Measurements from ENCODE around the gene OR14C36. TPM values are rescaled to one million over a fixed set of nuclear protein-coding genes. Genes with fewer than 3 reads are reported as not detected.
"Not testable (repeated sequence)": the region's sequence is repeated elsewhere in the genome, so short reads cannot be mapped to it uniquely, and the experiment has no call there.

The OR14C36 gene
- total RNA-seq, result not detected

GRCh38 chr1:248348475-248348874 lies at the start of gene OR14C36:
Gene OR14C36, plus strand, starts transcription at chr1:248348775. Its CDS starts 0 bp downstream, at chr1:248348775.
- DNase-seq (no peak), ATAC-seq (no peak)
- POLR2A ChIA-PET, result no interaction called here
- no peak within 1 kb of the TSS for H3K4me3 Mint-ChIP-seq
- no peaks in the 10 kb centered on the region for H3K4me1 Mint-ChIP-seq
- no peaks in the 10 kb centered on the region for H3K9me3 Mint-ChIP-seq (ENCODE audit: low read depth)
- H3K27ac Mint-ChIP-seq, result no peak within 1 kb of the TSS
- H3K27me3 Mint-ChIP-seq, result peaks cover 11% of the 10 kb centered on the region
- no peaks in the 10 kb centered on the region for H3K36me3 Mint-ChIP-seq (ENCODE audit: low read depth)
- intact Hi-C loops (cut with DNase I, micrococcal nuclease), result no loop called here
- CTCF ChIA-PET, result interaction anchor here (0.9 kb wide), 1 partner anchor 105 kb away, joined by 3 read pairs; no protein-coding TSS in a partner anchor

DNA sequence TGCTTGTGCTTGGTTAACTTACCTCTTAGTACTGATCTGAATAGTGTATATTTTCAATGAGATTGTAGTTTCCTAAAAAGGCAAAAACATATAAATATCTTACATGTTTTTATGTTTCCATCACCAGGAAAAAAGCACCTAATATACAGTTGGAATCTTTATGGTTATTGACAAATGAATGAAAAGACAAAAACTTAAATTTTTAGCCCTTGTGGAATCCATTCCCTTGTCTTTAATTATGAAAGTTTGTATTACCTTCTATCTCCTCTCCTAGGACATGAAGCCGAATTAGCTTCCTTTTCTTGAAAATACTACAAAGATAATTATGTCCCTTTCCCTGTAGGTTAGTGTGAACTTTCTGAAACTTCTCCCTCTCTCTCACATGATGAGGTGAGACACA lies 45.3 kb upstream of the OR14C36 start, which contains the start of gene OR2T12:
Gene OR2T12 (minus strand): TSS at position 101 of the 400 bp plus-strand sequence. CDS start 7,846 bp downstream, outside the sequence.
- no peak for ATAC-seq

DNA sequence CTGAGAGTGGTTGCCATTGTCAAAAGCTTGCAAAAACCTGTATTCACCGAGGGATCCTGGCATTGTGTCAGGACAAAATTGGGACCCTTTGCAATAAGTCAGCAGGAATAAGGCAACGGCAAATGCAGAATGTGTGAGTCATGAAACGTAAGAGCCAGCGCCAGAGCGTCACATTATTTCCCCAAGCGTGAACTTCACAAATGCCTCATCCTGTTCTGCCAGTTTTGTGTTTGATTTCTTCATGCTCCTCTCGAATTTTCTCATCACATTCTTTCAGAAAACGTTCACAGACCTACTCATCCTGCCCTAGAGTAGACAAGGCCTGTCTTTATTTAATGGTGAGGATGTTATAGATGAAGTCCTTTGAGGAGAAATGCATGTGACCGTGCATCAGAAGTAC lies 42.9 kb upstream of the OR14C36 start:
- H3K4me3 Mint-ChIP-seq; POLR2A ChIA-PET; intact Hi-C loops (cut with DNase I, micrococcal nuclease); CTCF ChIA-PET; ATAC-seq; H3K27ac Mint-ChIP-seq; DNase-seq; H3K36me3 Mint-ChIP-seq (ENCODE audit: low read depth); H3K9me3 Mint-ChIP-seq (ENCODE audit: low read depth); H3K27me3 Mint-ChIP-seq; H3K4me1 Mint-ChIP-seq: not testable (repeated sequence)

More for the DNA sequence above, 45.3 kb upstream of the OR14C36 start, which contains the start of gene OR2T12:
- no peak within 1 kb of the TSS for H3K4me3 Mint-ChIP-seq
- no peaks in the 10 kb centered on the region for H3K36me3 Mint-ChIP-seq (ENCODE audit: low read depth)
- DNase-seq, result no peak
- CTCF ChIA-PET, result interaction anchor here (0.7 kb wide), 1 partner anchor 859 kb away, joined by 3 read pairs; no protein-coding TSS in a partner anchor
- no peaks in the 10 kb centered on the region for H3K4me1 Mint-ChIP-seq
- H3K9me3 Mint-ChIP-seq (ENCODE audit: low read depth), result no peaks in the 10 kb centered on the region
- POLR2A ChIA-PET, result no interaction called here
- no peaks in the 10 kb centered on the region for H3K27me3 Mint-ChIP-seq
- intact Hi-C loops (cut with DNase I, micrococcal nuclease), result no loop called here
- H3K27ac Mint-ChIP-seq, result no peak within 1 kb of the TSS

DNA sequence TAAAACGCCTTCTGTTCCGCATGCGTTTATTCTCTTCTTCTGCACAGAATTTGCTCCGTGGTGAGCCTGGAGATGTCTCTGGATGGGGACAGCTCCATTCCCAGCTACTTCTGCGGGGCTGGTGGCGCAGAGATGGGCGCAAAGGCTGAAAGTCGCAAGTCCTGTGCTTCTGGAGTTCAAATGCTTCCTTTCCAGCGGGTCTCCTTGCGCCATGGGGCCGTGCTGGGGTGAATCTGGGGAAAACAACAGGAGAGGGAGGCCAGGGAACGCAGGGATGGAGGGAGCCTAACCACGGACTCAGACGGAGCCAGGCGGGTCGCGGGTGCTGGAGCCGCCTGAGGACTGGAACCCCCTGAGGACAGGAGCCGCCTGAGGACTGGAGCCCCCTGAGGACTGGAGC lies 42.5 kb upstream of the OR14C36 start:
- Mint-ChIP-seq H3K27me3 (peaks cover 2% of the 10 kb centered on the region), H3K9me3 (ENCODE audit: low read depth) (no peaks in the 10 kb centered on the region), H3K4me1 (no peaks in the 10 kb centered on the region), H3K36me3 (ENCODE audit: low read depth) (no peaks in the 10 kb centered on the region), H3K27ac (no peak overlapping the region), H3K4me3 (no peak overlapping the region)
- ATAC-seq (no peak), DNase-seq (no peak)
- ChIA-PET POLR2A (no interaction called here), CTCF (no interaction called here)
- intact Hi-C loops (cut with DNase I, micrococcal nuclease), result no loop called here

DNA sequence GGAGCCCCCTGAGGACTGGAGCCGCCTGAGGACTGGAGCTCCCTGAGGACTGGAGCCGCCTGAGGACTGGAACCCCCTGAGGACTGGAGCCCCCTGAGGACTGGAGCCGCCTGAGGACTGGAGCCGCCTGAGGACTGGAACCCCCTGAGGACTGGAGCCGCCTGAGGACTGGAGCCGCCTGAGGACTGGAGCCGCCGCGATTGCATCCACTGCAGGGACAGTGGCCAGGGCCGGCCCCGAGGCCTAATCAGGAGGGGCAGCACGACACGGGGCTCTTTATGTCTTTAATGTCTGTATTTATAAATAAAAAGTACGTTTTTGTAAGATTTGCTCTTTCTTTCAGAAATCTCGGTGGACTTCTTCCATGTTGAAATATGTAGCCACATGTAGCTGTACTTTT lies 41.8 kb upstream of the OR14C36 start:
- POLR2A ChIA-PET; H3K4me1 Mint-ChIP-seq; H3K9me3 Mint-ChIP-seq (ENCODE audit: low read depth); intact Hi-C loops (cut with DNase I, micrococcal nuclease); ATAC-seq; H3K27ac Mint-ChIP-seq; H3K36me3 Mint-ChIP-seq (ENCODE audit: low read depth); H3K27me3 Mint-ChIP-seq; H3K4me3 Mint-ChIP-seq; DNase-seq; CTCF ChIA-PET: not testable (repeated sequence)

DNA sequence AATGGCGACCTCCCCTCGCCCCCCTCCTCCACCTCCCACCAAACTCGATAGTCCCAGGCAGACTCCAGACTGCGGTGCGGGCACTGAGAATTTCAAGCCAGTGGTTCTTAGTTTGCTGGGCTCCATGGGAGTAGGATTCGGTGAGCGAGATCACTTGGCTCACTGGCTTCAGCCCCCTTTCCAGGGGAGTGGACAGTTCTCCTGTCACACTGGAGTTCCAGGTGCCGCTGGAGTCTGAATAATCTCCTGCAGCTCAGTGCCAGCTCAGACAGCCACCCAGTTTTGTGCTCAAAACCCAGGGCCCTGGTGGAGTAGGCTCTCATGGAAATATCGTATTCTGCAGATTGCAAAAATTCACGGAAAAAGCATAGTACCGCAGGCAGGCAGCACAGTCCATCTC lies 31.8 kb upstream of the OR14C36 start:
- peaks cover 15% of the 10 kb centered on the region for H3K9me3 Mint-ChIP-seq (ENCODE audit: low read depth)

GRCh38 chr1:248324468-248324867 lies 24.1 kb upstream of the OR14C36 start, which contains the start of gene OR2M7:
Gene OR2M7, minus strand, starts transcription at chr1:248324568. Its CDS starts 0 bp downstream, at chr1:248324568.
- Mint-ChIP-seq H3K27ac (no peak within 1 kb of the TSS), H3K27me3 (peaks cover 2% of the 10 kb centered on the region), H3K4me1 (no peaks in the 10 kb centered on the region), H3K9me3 (ENCODE audit: low read depth) (no peaks in the 10 kb centered on the region), H3K4me3 (no peak within 1 kb of the TSS), H3K36me3 (ENCODE audit: low read depth) (no peaks in the 10 kb centered on the region)
- DNase-seq (no peak), ATAC-seq (no peak)
- POLR2A ChIA-PET, result no interaction called here
- intact Hi-C loops (cut with DNase I, micrococcal nuclease), result no loop called here
- CTCF ChIA-PET, result no interaction called here

More for the DNA sequence above, 31.8 kb upstream of the OR14C36 start:
- POLR2A ChIA-PET, result no interaction called here
- ATAC-seq (no peak), DNase-seq (no peak)
- peaks cover 2% of the 10 kb centered on the region for H3K27me3 Mint-ChIP-seq
- H3K36me3 Mint-ChIP-seq (ENCODE audit: low read depth), result no peaks in the 10 kb centered on the region
- CTCF ChIA-PET, result no interaction called here
- no peak overlapping the region for H3K27ac Mint-ChIP-seq
- H3K4me3 Mint-ChIP-seq, result no peak overlapping the region
- H3K4me1 Mint-ChIP-seq, result no peaks in the 10 kb centered on the region
- intact Hi-C loops (cut with DNase I, micrococcal nuclease), result no loop called here

DNA sequence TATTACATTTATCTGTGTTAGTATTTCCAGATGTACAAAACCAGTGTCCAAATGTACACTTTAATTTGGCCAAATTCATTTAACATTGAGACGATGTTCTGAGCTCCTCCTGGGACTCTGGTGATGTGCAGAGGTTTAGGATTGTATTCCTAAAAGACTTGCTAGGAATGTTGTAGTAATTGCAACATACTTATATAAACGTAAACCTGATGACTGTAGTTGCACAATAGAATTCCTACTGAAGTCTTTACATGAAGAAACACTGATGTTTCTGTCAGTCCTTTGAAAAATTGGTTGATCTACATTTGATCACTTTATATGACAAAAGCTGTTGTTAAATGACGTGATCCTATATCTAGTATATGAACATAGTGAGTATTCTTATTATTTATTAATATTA lies 5.1 kb upstream of the OR14C36 start:
- ChIA-PET POLR2A (no interaction called here), CTCF (no interaction called here)
- Mint-ChIP-seq H3K4me1 (no peaks in the 10 kb centered on the region), H3K9me3 (ENCODE audit: low read depth) (no peaks in the 10 kb centered on the region), H3K27me3 (peaks cover 2% of the 10 kb centered on the region), H3K36me3 (ENCODE audit: low read depth) (no peaks in the 10 kb centered on the region), H3K27ac (no peak overlapping the region), H3K4me3 (no peak overlapping the region)
- DNase-seq, result no peak
- ATAC-seq, result no peak
- intact Hi-C loops (cut with DNase I, micrococcal nuclease), result no loop called here

DNA sequence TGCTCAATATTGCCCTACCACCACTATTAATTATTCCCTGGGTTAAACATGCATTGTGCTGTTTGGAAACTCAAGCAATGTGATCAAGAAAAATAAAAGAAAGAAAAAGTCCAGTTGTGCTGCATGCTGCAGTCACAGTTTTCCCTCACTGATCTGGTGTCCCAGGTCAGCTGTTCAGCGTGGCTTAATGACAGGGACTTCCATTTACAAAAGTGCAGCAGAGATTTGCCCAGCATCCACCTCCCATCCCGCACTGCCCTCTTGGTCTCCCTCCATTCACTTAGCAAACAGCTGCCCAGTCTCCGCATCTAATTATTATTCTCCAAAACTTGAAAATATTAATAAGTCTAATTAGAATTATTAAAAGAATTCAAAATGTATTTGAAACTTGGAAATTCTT lies 10.8 kb downstream of the OR14C36 start:
- H3K27me3 Mint-ChIP-seq, result peaks cover 5% of the 10 kb centered on the region
- no peak overlapping the region for H3K27ac Mint-ChIP-seq
- H3K4me1 Mint-ChIP-seq, result no peaks in the 10 kb centered on the region
- DNase-seq (no peak), ATAC-seq (no peak)
- POLR2A ChIA-PET, result no interaction called here
- H3K9me3 Mint-ChIP-seq (ENCODE audit: low read depth), result no peaks in the 10 kb centered on the region
- no peaks in the 10 kb centered on the region for H3K36me3 Mint-ChIP-seq (ENCODE audit: low read depth)
- intact Hi-C loops (cut with DNase I, micrococcal nuclease), result no loop called here
- H3K4me3 Mint-ChIP-seq, result no peak overlapping the region
- CTCF ChIA-PET, result no interaction called here

- DNase-seq, result no peak
- no peak within 1 kb of the TSS for H3K27ac Mint-ChIP-seq
Measured at GRCh38 chr1:248361121-248361715, 12.6 kb downstream of the OR14C36 start, which contains the start of gene OR2T4. Gene OR2T4, plus strand, starts transcription at chr1:248361665. Its CDS starts 0 bp downstream, at chr1:248361665.

GRCh38 chr1:248366609-248367008 lies 18.0 kb downstream of the OR14C36 start:
- no peak for ATAC-seq
- no peak for DNase-seq
- H3K4me3 Mint-ChIP-seq, result no peak overlapping the region
- H3K27ac Mint-ChIP-seq, result no peak overlapping the region
- peaks cover 4% of the 10 kb centered on the region for H3K27me3 Mint-ChIP-seq
- intact Hi-C loops (cut with DNase I, micrococcal nuclease), result no loop called here
- POLR2A ChIA-PET, result no interaction called here
- H3K4me1 Mint-ChIP-seq, result no peaks in the 10 kb centered on the region
- CTCF ChIA-PET, result no interaction called here
- H3K36me3 Mint-ChIP-seq (ENCODE audit: low read depth), result no peaks in the 10 kb centered on the region
- no peaks in the 10 kb centered on the region for H3K9me3 Mint-ChIP-seq (ENCODE audit: low read depth)

More at GRCh38 chr1:248361121-248361715, 12.6 kb downstream of the OR14C36 start, which contains the start of gene OR2T4:
- ATAC-seq, result no peak
- H3K4me3 Mint-ChIP-seq, result no peak within 1 kb of the TSS
- intact Hi-C loops (cut with DNase I, micrococcal nuclease), result no loop called here
- CTCF ChIA-PET, result no interaction called here
- H3K9me3 Mint-ChIP-seq (ENCODE audit: low read depth), result no peaks in the 10 kb centered on the region
- no peaks in the 10 kb centered on the region for H3K4me1 Mint-ChIP-seq
- peaks cover 5% of the 10 kb centered on the region for H3K27me3 Mint-ChIP-seq
- no peaks in the 10 kb centered on the region for H3K36me3 Mint-ChIP-seq (ENCODE audit: low read depth)
- POLR2A ChIA-PET, result no interaction called here

DNA sequence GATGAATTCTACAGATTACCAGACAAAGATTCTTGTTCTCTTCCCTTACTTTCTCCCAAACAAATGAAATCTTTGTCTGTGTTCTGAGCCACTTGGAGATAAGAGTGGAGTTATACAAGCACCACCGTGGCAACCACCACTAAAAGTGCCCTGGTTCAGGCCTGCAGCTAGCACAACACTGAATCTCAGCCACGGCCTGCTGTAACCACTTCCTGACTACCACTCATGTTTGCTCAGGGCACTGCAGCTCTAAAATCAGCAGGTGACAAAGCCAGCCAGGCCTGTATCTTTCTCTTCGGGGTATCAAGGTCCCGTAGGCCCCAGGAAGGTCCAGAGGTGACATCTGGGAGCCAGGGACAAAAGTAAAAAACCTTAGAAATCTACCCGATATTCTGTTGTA lies 23.8 kb downstream of the OR14C36 start:
- no peak for ATAC-seq
- no peak overlapping the region for H3K4me3 Mint-ChIP-seq
- no peaks in the 10 kb centered on the region for H3K36me3 Mint-ChIP-seq (ENCODE audit: low read depth)
- H3K27me3 Mint-ChIP-seq, result no peaks in the 10 kb centered on the region
- intact Hi-C loops (cut with DNase I, micrococcal nuclease), result no loop called here
- DNase-seq, result no peak
- no peak overlapping the region for H3K27ac Mint-ChIP-seq
- ChIA-PET POLR2A (no interaction called here), CTCF (no interaction called here)
- peaks cover 5% of the 10 kb centered on the region for H3K4me1 Mint-ChIP-seq
- no peaks in the 10 kb centered on the region for H3K9me3 Mint-ChIP-seq (ENCODE audit: low read depth)

Data from activated CD4-positive, alpha-beta T cell treated with anti-CD3 and anti-CD28 coated beads for 36 hours (primary cell).